Neural cell (in vitro differentiated cells): ENCODE data around the gene KRT39.

Source experiments
- EP300 ChIP-seq: fragments of 450-650 bp; conservative IDR thresholded peaks from 2 replicates; pipeline ENCODE4 v1.6.1; 2014; ENCODE audit warnings: antibody characterized with exemption, mild to moderate bottlenecking, moderate library complexity; ENCODE audit not compliant: poor library complexity, severe bottlenecking
- EZH2 ChIP-seq: fragments of 200-600, 300-800 bp; shearing (Covaris generic), sonication (generic); IDR thresholded peaks from 2 replicates; pipeline ENCODE4 v1.6.1; 2014; ENCODE audit warnings: antibody characterized with exemption, low read length, borderline replicate concordance, mild to moderate bottlenecking; ENCODE audit not compliant: insufficient read depth, poor library complexity, severe bottlenecking
- POLR2AphosphoS5 ChIP-seq: IDR thresholded peaks from 2 replicates; pipeline ENCODE4 v1.6.1; 2012
- RAD21 ChIP-seq: fragments of 450-650 bp; conservative IDR thresholded peaks from 2 replicates; pipeline ENCODE4 v1.6.1; 2014; ENCODE audit warnings: antibody characterized with exemption, mild to moderate bottlenecking, moderate library complexity
- SMC3 ChIP-seq: fragments of 450-650 bp; conservative IDR thresholded peaks from 2 replicates; pipeline ENCODE4 v1.6.1; 2014; ENCODE audit warnings: antibody characterized with exemption, mild to moderate bottlenecking, moderate library complexity; ENCODE audit not compliant: poor library complexity
- TAF1 ChIP-seq: IDR thresholded peaks from 2 replicates; pipeline ENCODE4 v1.6.1; 2012; ENCODE audit warnings: low read depth
- TF ChIP-seq, protein P1 (sequence below): fragments of 450-650 bp; IDR thresholded peaks from 2 replicates; pipeline ENCODE4 v1.5.1; 2014; ENCODE audit warnings: antibody characterized with exemption, mild to moderate bottlenecking, moderate library complexity; ENCODE audit not compliant: poor library complexity, severe bottlenecking
- TF ChIP-seq, protein P2 (sequence below): IDR thresholded peaks from 2 replicates; pipeline ENCODE4 v1.6.1; 2012; ENCODE audit warnings: borderline replicate concordance

DNA sequence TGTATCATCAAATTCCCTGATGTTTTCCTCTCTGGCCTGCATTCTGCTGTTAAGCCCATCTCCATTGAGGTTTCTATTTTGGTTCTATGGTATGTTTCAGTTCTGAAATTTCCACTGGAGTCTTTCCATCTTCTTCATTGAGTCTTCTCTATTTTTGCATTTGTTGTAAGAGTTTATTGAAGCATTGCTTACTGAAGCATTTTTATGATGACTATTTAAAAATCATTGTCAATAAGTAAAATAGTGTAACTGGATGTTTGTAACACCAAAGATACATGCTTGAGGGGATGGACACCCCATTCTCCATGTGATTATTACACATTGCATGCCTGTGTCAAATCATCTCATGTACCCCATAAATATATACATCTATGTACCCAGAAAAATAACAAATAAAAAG is 8.8 kb upstream of the KRT39 start:
- TF ChIP-seq, protein P1, sequence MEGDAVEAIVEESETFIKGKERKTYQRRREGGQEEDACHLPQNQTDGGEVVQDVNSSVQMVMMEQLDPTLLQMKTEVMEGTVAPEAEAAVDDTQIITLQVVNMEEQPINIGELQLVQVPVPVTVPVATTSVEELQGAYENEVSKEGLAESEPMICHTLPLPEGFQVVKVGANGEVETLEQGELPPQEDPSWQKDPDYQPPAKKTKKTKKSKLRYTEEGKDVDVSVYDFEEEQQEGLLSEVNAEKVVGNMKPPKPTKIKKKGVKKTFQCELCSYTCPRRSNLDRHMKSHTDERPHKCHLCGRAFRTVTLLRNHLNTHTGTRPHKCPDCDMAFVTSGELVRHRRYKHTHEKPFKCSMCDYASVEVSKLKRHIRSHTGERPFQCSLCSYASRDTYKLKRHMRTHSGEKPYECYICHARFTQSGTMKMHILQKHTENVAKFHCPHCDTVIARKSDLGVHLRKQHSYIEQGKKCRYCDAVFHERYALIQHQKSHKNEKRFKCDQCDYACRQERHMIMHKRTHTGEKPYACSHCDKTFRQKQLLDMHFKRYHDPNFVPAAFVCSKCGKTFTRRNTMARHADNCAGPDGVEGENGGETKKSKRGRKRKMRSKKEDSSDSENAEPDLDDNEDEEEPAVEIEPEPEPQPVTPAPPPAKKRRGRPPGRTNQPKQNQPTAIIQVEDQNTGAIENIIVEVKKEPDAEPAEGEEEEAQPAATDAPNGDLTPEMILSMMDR: no peak
- TF ChIP-seq TAF1: no peak
- TF ChIP-seq EP300: no peak
- TF ChIP-seq SMC3: no peak
- TF ChIP-seq POLR2AphosphoS5: no peak
- TF ChIP-seq, protein P2, sequence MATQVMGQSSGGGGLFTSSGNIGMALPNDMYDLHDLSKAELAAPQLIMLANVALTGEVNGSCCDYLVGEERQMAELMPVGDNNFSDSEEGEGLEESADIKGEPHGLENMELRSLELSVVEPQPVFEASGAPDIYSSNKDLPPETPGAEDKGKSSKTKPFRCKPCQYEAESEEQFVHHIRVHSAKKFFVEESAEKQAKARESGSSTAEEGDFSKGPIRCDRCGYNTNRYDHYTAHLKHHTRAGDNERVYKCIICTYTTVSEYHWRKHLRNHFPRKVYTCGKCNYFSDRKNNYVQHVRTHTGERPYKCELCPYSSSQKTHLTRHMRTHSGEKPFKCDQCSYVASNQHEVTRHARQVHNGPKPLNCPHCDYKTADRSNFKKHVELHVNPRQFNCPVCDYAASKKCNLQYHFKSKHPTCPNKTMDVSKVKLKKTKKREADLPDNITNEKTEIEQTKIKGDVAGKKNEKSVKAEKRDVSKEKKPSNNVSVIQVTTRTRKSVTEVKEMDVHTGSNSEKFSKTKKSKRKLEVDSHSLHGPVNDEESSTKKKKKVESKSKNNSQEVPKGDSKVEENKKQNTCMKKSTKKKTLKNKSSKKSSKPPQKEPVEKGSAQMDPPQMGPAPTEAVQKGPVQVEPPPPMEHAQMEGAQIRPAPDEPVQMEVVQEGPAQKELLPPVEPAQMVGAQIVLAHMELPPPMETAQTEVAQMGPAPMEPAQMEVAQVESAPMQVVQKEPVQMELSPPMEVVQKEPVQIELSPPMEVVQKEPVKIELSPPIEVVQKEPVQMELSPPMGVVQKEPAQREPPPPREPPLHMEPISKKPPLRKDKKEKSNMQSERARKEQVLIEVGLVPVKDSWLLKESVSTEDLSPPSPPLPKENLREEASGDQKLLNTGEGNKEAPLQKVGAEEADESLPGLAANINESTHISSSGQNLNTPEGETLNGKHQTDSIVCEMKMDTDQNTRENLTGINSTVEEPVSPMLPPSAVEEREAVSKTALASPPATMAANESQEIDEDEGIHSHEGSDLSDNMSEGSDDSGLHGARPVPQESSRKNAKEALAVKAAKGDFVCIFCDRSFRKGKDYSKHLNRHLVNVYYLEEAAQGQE: no peak
- TF ChIP-seq RAD21: no peak
- TF ChIP-seq EZH2: no peak
